ENCODE data around the gene RPS29. TPM values are rescaled to one million over a fixed set of nuclear protein-coding genes. Genes with fewer than 3 reads are reported as not detected.

The RPS29 gene
- 1,000 to 10,000 TPM; 1,858 to 2,382 TPM for total RNA-seq

GRCh38 chr14:49585803-49586672, at the start of gene RPS29:
RPS29 (minus strand) TSS chr14:49586380; CDS start chr14:49586346, 34 bp downstream.
- H3K9me3 Mint-ChIP-seq = no peaks in the 10 kb centered on the region

GRCh38 chr14:49634547-49635334, 48.6 kb upstream of the RPS29 start, which contains the start of gene DNAAF2:
DNAAF2 (minus strand) TSS chr14:49635244; CDS start chr14:49635149, 95 bp downstream.
- Mint-ChIP-seq H3K9me3 (no peaks in the 10 kb centered on the region), H3K4me3 (peak within 1 kb of the TSS; percentile 96), H3K4me1 (ENCODE audit: low read depth) (peaks cover 50% of the 10 kb centered on the region), H3K27me3 (ENCODE audit: low read depth) (no peaks in the 10 kb centered on the region), H3K27ac (peak within 1 kb of the TSS; percentile 93), H3K36me3 (ENCODE audit: low read depth) (peaks cover 31% of the 10 kb centered on the region)
- peak; percentile 71 for DNase-seq
- CTCF ChIA-PET = interaction anchor here (0.6 to 6.1 kb wide), 25 partner anchors 13 to 686 kb away, joined by 3 to 77 read pairs (median 3); partner anchors contain the start of genes KLHDC2, MGAT2, NEMF and RPL36AL
- intact Hi-C loops (cut with micrococcal nuclease) = loop anchor here (1.0 to 5.0 kb wide), 18 partner anchors 14 to 1153 kb away; partner anchors contain the start of genes DMAC2L, KLHDC2, L2HGDH and LRR1

More at GRCh38 chr14:49585803-49586672, at the start of gene RPS29:
- intact Hi-C loops (cut with micrococcal nuclease) = loop anchor here (1.0 to 5.0 kb wide), 15 partner anchors 12 to 1509 kb away; partner anchors contain the start of genes ARF6, DMAC2L, KLHDC2 and L2HGDH
- Mint-ChIP-seq H3K4me3 (peak within 1 kb of the TSS; percentile 87), H3K36me3 (ENCODE audit: low read depth) (peaks cover 51% of the 10 kb centered on the region), H3K4me1 (ENCODE audit: low read depth) (peaks cover 40% of the 10 kb centered on the region), H3K27ac (peak within 1 kb of the TSS; percentile 98), H3K27me3 (ENCODE audit: low read depth) (peaks cover 3% of the 10 kb centered on the region)
- peak; percentile 99 for DNase-seq
- CTCF ChIA-PET = interaction anchor here (0.6 to 3.8 kb wide), 10 partner anchors 9 to 245 kb away, joined by 3 to 33 read pairs (median 5); partner anchors contain the start of genes LRR1, MGAT2 and RPL36AL

GRCh38 chr14:49633640-49634546, 47.7 kb upstream of the RPS29 start:
- Mint-ChIP-seq H3K27me3 (ENCODE audit: low read depth) (no peaks in the 10 kb centered on the region), H3K27ac (peak overlapping the region; percentile 92), H3K4me1 (ENCODE audit: low read depth) (peaks cover 50% of the 10 kb centered on the region), H3K36me3 (ENCODE audit: low read depth) (peaks cover 26% of the 10 kb centered on the region), H3K9me3 (no peaks in the 10 kb centered on the region), H3K4me3 (peak overlapping the region; percentile 96)
- CTCF ChIA-PET = interaction anchor here (0.6 to 6.1 kb wide), 31 partner anchors 12 to 687 kb away, joined by 3 to 77 read pairs (median 3); partner anchors contain the start of genes KLHDC2, MGAT2, NEMF and RPL36AL
- DNase-seq = peak; percentile 96
- intact Hi-C loops (cut with micrococcal nuclease) = loop anchor here (1.0 to 5.0 kb wide), 19 partner anchors 14 to 1153 kb away; partner anchors contain the start of genes DMAC2L, KLHDC2, L2HGDH and LRR1

- peak overlapping the region; percentile 82 for H3K27ac Mint-ChIP-seq
- H3K4me1 Mint-ChIP-seq (ENCODE audit: low read depth) = peaks cover 51% of the 10 kb centered on the region
- peaks cover 37% of the 10 kb centered on the region for H3K36me3 Mint-ChIP-seq (ENCODE audit: low read depth)
Observed at GRCh38 chr14:49623941-49624839, 38.0 kb upstream of the RPS29 start.

GRCh38 chr14:49623387-49623786, 37.2 kb upstream of the RPS29 start:
- DNase-seq = no peak
- peak overlapping the region; percentile 56 for H3K4me3 Mint-ChIP-seq
- H3K27me3 Mint-ChIP-seq (ENCODE audit: low read depth) = no peaks in the 10 kb centered on the region
- peaks cover 51% of the 10 kb centered on the region for H3K4me1 Mint-ChIP-seq (ENCODE audit: low read depth)
- intact Hi-C loops (cut with micrococcal nuclease) = loop anchor here (5.0 kb wide), 3 partner anchors 349 to 689 kb away; partner anchors contain the start of genes DMAC2L and L2HGDH
- no peaks in the 10 kb centered on the region for H3K9me3 Mint-ChIP-seq
- peak overlapping the region; percentile 82 for H3K27ac Mint-ChIP-seq
- CTCF ChIA-PET = interaction anchor here (0.7 to 5.7 kb wide), 2 partner anchors 9 to 564 kb away, joined by 4 to 77 read pairs; partner anchors contain the start of gene DNAAF2
- peaks cover 43% of the 10 kb centered on the region for H3K36me3 Mint-ChIP-seq (ENCODE audit: low read depth)

More at GRCh38 chr14:49623941-49624839, 38.0 kb upstream of the RPS29 start:
- DNase-seq = peak; percentile 41
- no peaks in the 10 kb centered on the region for H3K9me3 Mint-ChIP-seq
- CTCF ChIA-PET = interaction anchor here (0.6 to 5.7 kb wide), 5 partner anchors 9 to 563 kb away, joined by 3 to 77 read pairs (median 4); partner anchors contain the start of gene DNAAF2
- peak overlapping the region; percentile 56 for H3K4me3 Mint-ChIP-seq
- H3K27me3 Mint-ChIP-seq (ENCODE audit: low read depth) = no peaks in the 10 kb centered on the region
- intact Hi-C loops (cut with micrococcal nuclease) = loop anchor here (1.0 to 5.0 kb wide), 4 partner anchors 348 to 897 kb away; partner anchors contain the start of genes DMAC2L and L2HGDH

GRCh38 chr14:49622022-49622607, 35.9 kb upstream of the RPS29 start:
- no peak for DNase-seq
- H3K4me1 Mint-ChIP-seq (ENCODE audit: low read depth) = peaks cover 58% of the 10 kb centered on the region
- H3K36me3 Mint-ChIP-seq (ENCODE audit: low read depth) = peaks cover 47% of the 10 kb centered on the region
- no peaks in the 10 kb centered on the region for H3K9me3 Mint-ChIP-seq
- no peaks in the 10 kb centered on the region for H3K27me3 Mint-ChIP-seq (ENCODE audit: low read depth)
- CTCF ChIA-PET = interaction anchor here (0.6 to 5.7 kb wide), 5 partner anchors 11 to 239 kb away, joined by 3 to 77 read pairs (median 3); partner anchors contain the start of genes DNAAF2 and LRR1
- H3K4me3 Mint-ChIP-seq = peak overlapping the region; percentile 97
- intact Hi-C loops (cut with micrococcal nuclease) = loop anchor here (5.0 kb wide), 3 partner anchors 350 to 690 kb away; partner anchors contain the start of genes DMAC2L and L2HGDH
- peak overlapping the region; percentile 97 for H3K27ac Mint-ChIP-seq

- peak overlapping the region; percentile 97 for H3K27ac Mint-ChIP-seq
- no peaks in the 10 kb centered on the region for H3K9me3 Mint-ChIP-seq
- peaks cover 45% of the 10 kb centered on the region for H3K36me3 Mint-ChIP-seq (ENCODE audit: low read depth)
- CTCF ChIA-PET = interaction anchor here (0.6 to 5.7 kb wide), 12 partner anchors 12 to 231 kb away, joined by 3 to 77 read pairs (median 4); partner anchors contain the start of genes DNAAF2, KLHDC2, LRR1 and NEMF
- H3K4me1 Mint-ChIP-seq (ENCODE audit: low read depth) = peaks cover 56% of the 10 kb centered on the region
- peak; percentile 69 for DNase-seq
- intact Hi-C loops (cut with micrococcal nuclease) = loop anchor here (2.0 to 5.0 kb wide), 5 partner anchors 351 to 1106 kb away; partner anchors contain the start of genes DMAC2L and L2HGDH
- no peaks in the 10 kb centered on the region for H3K27me3 Mint-ChIP-seq (ENCODE audit: low read depth)
- H3K4me3 Mint-ChIP-seq = peak overlapping the region; percentile 97
Observed at GRCh38 chr14:49621114-49621881, 35.1 kb upstream of the RPS29 start.

GRCh38 chr14:49620182-49621113, 34.3 kb upstream of the RPS29 start, which contains the start of the genes MGAT2 and RPL36AL:
MGAT2 (plus strand) TSS chr14:49620799; CDS start chr14:49621269, 470 bp downstream.
RPL36AL (minus strand) TSS chr14:49620626; CDS start chr14:49619104, 1,522 bp downstream.
- CTCF ChIA-PET = interaction anchor here (0.7 to 5.7 kb wide), 12 partner anchors 12 to 477 kb away, joined by 3 to 77 read pairs (median 4); partner anchors contain the start of genes DNAAF2, KLHDC2, LRR1 and NEMF
- DNase-seq = peak; percentile 97
- H3K27me3 Mint-ChIP-seq (ENCODE audit: low read depth) = no peaks in the 10 kb centered on the region
- no peaks in the 10 kb centered on the region for H3K9me3 Mint-ChIP-seq
- H3K4me3 Mint-ChIP-seq = peak within 1 kb of the TSS; percentile 97
- intact Hi-C loops (cut with micrococcal nuclease) = loop anchor here (1.0 to 5.0 kb wide), 14 partner anchors 14 to 1106 kb away; partner anchors contain the start of genes DMAC2L, KLHDC2, L2HGDH and LRR1
- peak within 1 kb of the TSS; percentile 97 for H3K27ac Mint-ChIP-seq
- peaks cover 46% of the 10 kb centered on the region for H3K36me3 Mint-ChIP-seq (ENCODE audit: low read depth)
- peaks cover 52% of the 10 kb centered on the region for H3K4me1 Mint-ChIP-seq (ENCODE audit: low read depth)

All from activated naive CD4-positive, alpha-beta T cell treated with anti-CD3 and anti-CD28 coated beads for 36 hours (primary cell).